GM10266 (cell line): ENCODE data around the gene TMEM18.

Source experiments
- DNase-seq: peaks from one replicate; pipeline ENCODE4 v3.0.0; 2012; ENCODE audit errors: extremely low spot score
- CTCF ChIP-seq: IDR thresholded peaks from 2 replicates; pipeline ENCODE4 v1.5.1; 2012; ENCODE audit warnings: mild to moderate bottlenecking, low read depth; ENCODE audit not compliant: control insufficient read depth, insufficient read depth; ENCODE audit errors: missing control alignments

The TMEM18 gene

GRCh38 chr2:626491-627339 lies 50.5 kb downstream of the TMEM18 start:
- TF ChIP-seq CTCF: no peak
- no peak for DNase-seq

GRCh38 chr2:625415-626333 lies 51.5 kb downstream of the TMEM18 start:
- TF ChIP-seq CTCF: no peak
- no peak for DNase-seq

- DNase-seq: no peak
- no peak for TF ChIP-seq CTCF
Measured at GRCh38 chr2:624551-625347, 52.5 kb downstream of the TMEM18 start.

- no peak for TF ChIP-seq CTCF
- no peak for DNase-seq
Measured at GRCh38 chr2:624096-624495, 53.1 kb downstream of the TMEM18 start.

- no peak for TF ChIP-seq CTCF
- no peak for DNase-seq
Measured at GRCh38 chr2:623130-623922, 53.9 kb downstream of the TMEM18 start.

- TF ChIP-seq CTCF: no peak
Measured at GRCh38 chr2:622357-622756, 54.8 kb downstream of the TMEM18 start.

More at GRCh38 chr2:622357-622756, 54.8 kb downstream of the TMEM18 start:
- no peak for DNase-seq
